Activated CD4-positive, alpha-beta T cell treated with anti-CD3 and anti-CD28 coated beads, Interleukin-2, amount 50 U/mL, for 4 hours (primary cell): ENCODE measurements around the gene NIPA2.

ENCODE experiments used
- DNase-seq, 2 experiments: peaks; one replicate each; pipeline ENCODE4 v3.0.0-alpha.2; 2020

Gene NIPA2

GRCh38 chr15:22904736-22905135 is 66.3 kb downstream of the NIPA2 start:
- DNase-seq, result no peak

- DNase-seq, result no peak
These were observed 68.9 kb downstream of the NIPA2 start for GRCh38 chr15:22907161-22907950.

- DNase-seq, result no peak
These were observed 70.4 kb downstream of the NIPA2 start for GRCh38 chr15:22908830-22909229.

- DNase-seq, result no peak
These were observed 72.8 kb downstream of the NIPA2 start for GRCh38 chr15:22911306-22911705.

GRCh38 chr15:22912256-22912655 is 73.8 kb downstream of the NIPA2 start:
- no peak for DNase-seq

- DNase-seq, result no peak
These were observed 75.3 kb downstream of the NIPA2 start for GRCh38 chr15:22913646-22914380.

GRCh38 chr15:22915866-22916515 is 77.5 kb downstream of the NIPA2 start:
- DNase-seq, result no peak

GRCh38 chr15:22916606-22917350 is 78.3 kb downstream of the NIPA2 start:
- no peak for DNase-seq

GRCh38 chr15:22917556-22917955 is 79.1 kb downstream of the NIPA2 start:
- no peak for DNase-seq
